ENCODE data around the gene USP12. TPM values are rescaled to one million over a fixed set of nuclear protein-coding genes. Genes with fewer than 3 reads are reported as not detected.
A peak's percentile ranks its signal among the peaks of the same experiment; 100 is the strongest.

USP12 gene
- total RNA-seq, 2 experiments from 2014 or later, result 9.9 to 27.6 TPM

DNA sequence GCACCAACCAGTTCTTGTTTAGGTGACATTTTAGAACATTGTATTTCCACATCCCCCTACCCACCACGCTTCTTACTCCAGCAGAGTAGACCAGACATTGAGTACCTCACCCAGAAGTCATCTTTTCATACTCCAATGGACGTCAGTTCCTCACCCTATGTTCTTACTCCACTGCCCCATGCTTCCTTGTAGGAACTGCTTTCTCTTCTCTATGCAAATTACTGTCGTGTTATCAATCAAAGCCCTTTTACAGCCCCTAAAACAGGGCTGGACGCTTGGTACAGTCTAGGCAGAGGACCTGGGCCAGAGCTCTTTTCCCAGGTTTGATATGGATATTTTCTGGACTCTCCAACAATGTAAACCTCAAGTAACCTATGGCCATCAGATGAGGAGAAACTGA lies 58.2 kb downstream of the USP12 start:
- BruUV-seq (replicated peaks), result no TSS peak
- no peaks in the 10 kb centered on the region for H3K9me3 ChIP-seq (ENCODE audit: low read length)
- peaks cover 23% of the 10 kb centered on the region for H3K36me3 ChIP-seq (ENCODE audit: insufficient read depth, low read length)
- no peak for TF ChIP-seq CTCF (conservative IDR thresholded peaks at IDR 0.05; ENCODE audit: low read length)
- TF ChIP-seq EZH2phosphoT487 (IDR thresholded peaks at IDR 0.05; ENCODE audit: borderline replicate concordance, low read depth, low read length), result no peak
- peaks cover 12% of the 10 kb centered on the region for H3K4me1 ChIP-seq (ENCODE audit: insufficient read depth, low read length, poor library complexity, severe bottlenecking)
- H4K20me1 ChIP-seq (ENCODE audit: insufficient read depth, low read length), result peaks cover 6% of the 10 kb centered on the region; the same call in 1 of the 2 replicates
- CTCF ChIA-PET (ENCODE audit: unreplicated experiment), result no interaction called here
- no peak overlapping the region for H3K27ac ChIP-seq (ENCODE audit: low read depth, low read length, poor library complexity, severe bottlenecking)
- POLR2A ChIA-PET, result interaction anchor here (0.5 to 1.8 kb wide), 6 partner anchors 10 to 130 kb away, joined by 3 to 8 read pairs (median 3); no protein-coding TSS in a partner anchor
- intact Hi-C loops (cut with micrococcal nuclease; ENCODE audit: unreplicated experiment), result no loop called here
- H3K9me2 ChIP-seq (ENCODE audit: insufficient read depth, low read length), result no peaks in the 10 kb centered on the region
- no peak overlapping the region for H2AFZ ChIP-seq (ENCODE audit: low read length)
- peaks cover 12% of the 10 kb centered on the region for H3K79me2 ChIP-seq (ENCODE audit: insufficient read depth, low read depth, low read length)
- H3K4me3 ChIP-seq (ENCODE audit: low read depth, low read length, poor library complexity, severe bottlenecking), result no peak overlapping the region
- 0 out of 2 replicates have a peak overlapping the region, but pooled peaks have one; percentile 8 for H3K4me2 ChIP-seq (ENCODE audit: low read length)
- DNase-seq (ENCODE audit: low spot score), result no peak

DNA sequence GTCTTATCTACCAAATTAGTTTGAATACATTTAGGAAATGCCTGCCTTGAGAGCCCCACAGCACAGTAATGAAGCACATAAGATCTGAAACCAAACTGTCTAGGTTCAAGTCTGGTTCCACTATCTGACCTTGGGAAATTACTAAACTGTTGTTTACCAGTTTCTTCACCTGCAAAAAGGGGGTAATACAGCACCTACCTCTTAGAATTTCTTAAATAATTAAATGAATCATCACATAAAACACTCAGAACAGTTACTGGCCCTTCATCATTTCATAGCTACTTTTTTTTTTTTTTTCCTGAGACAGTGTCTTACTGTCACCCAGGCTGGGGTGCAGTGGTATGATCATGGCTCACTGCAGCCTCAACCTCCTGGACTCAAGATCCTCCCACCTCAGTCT lies 59.6 kb downstream of the USP12 start:
- ChIA-PET CTCF (ENCODE audit: unreplicated experiment) (no interaction called here), POLR2A (interaction anchor here (0.6 to 2.2 kb wide), 2 partner anchors 9 to 15 kb away, joined by 3 to 4 read pairs; no protein-coding TSS in a partner anchor)
- BruUV-seq (replicated peaks), result no TSS peak
- no peaks in the 10 kb centered on the region for H3K9me2 ChIP-seq (ENCODE audit: insufficient read depth, low read length)
- no peaks in the 10 kb centered on the region for H3K79me2 ChIP-seq (ENCODE audit: insufficient read depth, low read depth, low read length)
- no peaks in the 10 kb centered on the region for H3K9me3 ChIP-seq (ENCODE audit: low read length)
- no peak for TF ChIP-seq EZH2phosphoT487 (IDR thresholded peaks at IDR 0.05; ENCODE audit: borderline replicate concordance, low read depth, low read length)
- TF ChIP-seq CTCF (conservative IDR thresholded peaks at IDR 0.05; ENCODE audit: low read length), result no peak
- H3K4me2 ChIP-seq (ENCODE audit: low read length), result no peak overlapping the region
- H3K4me1 ChIP-seq (ENCODE audit: insufficient read depth, low read length, poor library complexity, severe bottlenecking), result peaks cover 11% of the 10 kb centered on the region
- no peak for DNase-seq (ENCODE audit: low spot score)
- no peak overlapping the region for H3K27ac ChIP-seq (ENCODE audit: low read depth, low read length, poor library complexity, severe bottlenecking)
- H4K20me1 ChIP-seq (ENCODE audit: insufficient read depth, low read length), result no peaks in the 10 kb centered on the region
- no peak overlapping the region for H3K4me3 ChIP-seq (ENCODE audit: low read depth, low read length, poor library complexity, severe bottlenecking)
- peaks cover 23% of the 10 kb centered on the region for H3K36me3 ChIP-seq (ENCODE audit: insufficient read depth, low read length)
- intact Hi-C loops (cut with micrococcal nuclease; ENCODE audit: unreplicated experiment), result no loop called here
- no peak overlapping the region for H2AFZ ChIP-seq (ENCODE audit: low read length)

DNA sequence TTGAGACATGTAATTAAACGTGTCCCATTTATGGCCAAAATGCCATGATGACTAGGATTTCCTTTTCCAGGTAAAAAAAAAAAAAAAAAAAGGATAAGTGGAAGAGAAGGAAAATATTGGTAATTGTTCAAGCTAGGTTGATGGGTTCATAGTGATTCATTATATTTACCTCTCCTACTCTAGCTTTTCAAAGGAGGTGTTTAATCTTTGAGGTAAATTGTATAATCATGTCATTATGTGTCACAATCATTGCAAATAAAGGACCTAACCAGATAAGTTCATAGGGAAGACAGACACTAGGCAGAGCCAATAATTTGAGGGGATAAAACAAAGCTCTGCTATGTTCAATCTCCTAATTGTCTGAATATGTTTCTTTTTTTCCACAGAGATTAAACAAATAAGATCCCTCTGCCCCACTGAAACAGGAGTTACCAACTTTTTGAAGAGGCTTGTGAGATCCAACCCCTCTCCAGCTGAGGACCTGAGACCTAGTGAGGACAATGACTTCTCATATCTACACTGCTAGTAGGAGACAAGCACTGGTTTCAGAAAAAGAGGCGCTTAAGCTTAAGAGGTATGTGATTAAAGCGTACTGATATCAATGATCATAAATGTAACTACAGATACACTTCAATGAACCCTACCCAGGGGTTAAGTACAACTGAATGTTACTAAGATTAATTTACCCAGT lies 61.4 kb downstream of the USP12 start:
- no peaks in the 10 kb centered on the region for H4K20me1 ChIP-seq (ENCODE audit: insufficient read depth, low read length)
- BruUV-seq (replicated peaks), result no TSS peak
- no peak for DNase-seq (ENCODE audit: low spot score)
- no peaks in the 10 kb centered on the region for H3K79me2 ChIP-seq (ENCODE audit: insufficient read depth, low read depth, low read length)
- peaks cover 24% of the 10 kb centered on the region for H3K36me3 ChIP-seq (ENCODE audit: insufficient read depth, low read length)
- no peak for TF ChIP-seq EZH2phosphoT487 (IDR thresholded peaks at IDR 0.05; ENCODE audit: borderline replicate concordance, low read depth, low read length)
- TF ChIP-seq CTCF (conservative IDR thresholded peaks at IDR 0.05; ENCODE audit: low read length), result no peak
- POLR2A ChIA-PET, result interaction anchor here (0.6 to 2.2 kb wide), 4 partner anchors 9 to 909 kb away, joined by 3 to 6 read pairs (median 4); no protein-coding TSS in a partner anchor
- H3K4me1 ChIP-seq (ENCODE audit: insufficient read depth, low read length, poor library complexity, severe bottlenecking), result peaks cover 11% of the 10 kb centered on the region
- intact Hi-C loops (cut with micrococcal nuclease; ENCODE audit: unreplicated experiment), result no loop called here
- H2AFZ ChIP-seq (ENCODE audit: low read length), result no peak overlapping the region
- CTCF ChIA-PET (ENCODE audit: unreplicated experiment), result no interaction called here
- no peaks in the 10 kb centered on the region for H3K9me3 ChIP-seq (ENCODE audit: low read length)
- no peak overlapping the region for H3K4me3 ChIP-seq (ENCODE audit: low read depth, low read length, poor library complexity, severe bottlenecking)
- H3K4me2 ChIP-seq (ENCODE audit: low read length), result no peak overlapping the region
- H3K27ac ChIP-seq (ENCODE audit: low read depth, low read length, poor library complexity, severe bottlenecking), result no peak overlapping the region
- no peaks in the 10 kb centered on the region for H3K9me2 ChIP-seq (ENCODE audit: insufficient read depth, low read length)
